Activated CD8-positive, alpha-beta memory T cell treated with anti-CD3 and anti-CD28 coated beads, Interleukin-2, amount 50 U/mL, for 1 hour (primary cell): ENCODE data around the gene CD302.
"Not testable (repeated sequence)": the region's sequence is repeated elsewhere in the genome, so short reads cannot be mapped to it uniquely, and the experiment has no call there.

Experiments used
- DNase-seq: peaks from one replicate; pipeline ENCODE4 v3.0.0-alpha.2; 2020; ENCODE audit errors: extremely low read depth

CD302 gene

DNA sequence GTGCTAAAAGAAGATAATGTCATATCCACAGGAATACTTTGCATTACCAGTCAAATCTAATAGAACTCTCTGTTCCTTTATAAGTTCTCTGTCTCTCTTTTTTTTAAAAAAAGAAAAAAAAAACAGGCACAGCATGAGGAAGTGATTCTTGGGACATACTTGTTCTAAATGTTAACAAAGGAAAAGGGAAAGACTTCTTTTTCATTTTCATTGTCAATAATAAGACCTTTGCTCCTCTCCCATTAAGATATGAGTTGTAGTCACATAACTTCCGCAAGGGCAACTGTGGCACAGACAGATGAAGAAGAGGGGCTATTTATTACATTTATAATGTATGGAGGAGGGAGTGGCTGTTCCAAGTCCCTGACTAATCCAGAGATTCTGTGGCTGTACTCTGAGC lies 4.7 kb downstream of the CD302 start:
- DNase-seq = no peak

DNA sequence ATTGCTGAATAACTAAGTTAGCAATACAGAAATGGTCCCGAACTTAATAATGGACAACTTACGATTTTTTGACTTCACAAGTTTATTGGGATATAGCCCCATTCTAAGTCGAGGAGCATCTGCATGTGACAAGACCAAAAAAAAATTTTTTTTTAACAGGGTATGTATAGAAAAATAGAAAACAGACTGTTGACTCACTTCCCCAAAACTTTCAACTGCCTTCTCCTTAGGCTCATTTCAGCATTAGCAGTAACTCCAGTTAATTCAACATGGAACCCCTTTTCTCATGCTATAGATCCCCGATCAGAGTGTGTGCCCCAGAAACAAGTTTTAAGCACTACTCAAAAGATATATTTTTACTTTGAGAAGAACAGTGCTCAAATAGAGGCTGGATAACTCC lies 5.4 kb downstream of the CD302 start:
- DNase-seq = no peak

GRCh38 chr2:159792036-159792435 lies 6.0 kb downstream of the CD302 start:
- no peak for DNase-seq

- DNase-seq = no peak
Observed at GRCh38 chr2:159790323-159790722, 7.7 kb downstream of the CD302 start.

DNA sequence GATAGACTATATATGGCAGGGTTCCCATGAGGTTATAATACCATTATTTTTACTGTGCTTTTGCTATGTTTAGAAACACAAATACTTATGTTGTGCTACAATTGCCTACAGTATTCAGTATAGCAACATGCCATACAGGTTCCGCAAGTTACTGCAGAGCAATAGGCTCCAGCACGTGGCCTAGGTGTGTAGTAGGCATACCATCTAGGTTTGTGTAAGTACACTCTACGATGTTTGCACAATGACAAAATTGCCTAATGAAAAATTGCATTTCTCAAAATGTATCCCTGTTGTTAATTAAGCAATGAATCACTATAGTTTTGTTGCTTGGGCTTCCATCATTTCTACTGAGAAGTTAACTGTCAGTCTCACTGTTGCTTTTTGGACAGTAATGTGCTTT lies 9.8 kb downstream of the CD302 start:
- DNase-seq = no peak

DNA sequence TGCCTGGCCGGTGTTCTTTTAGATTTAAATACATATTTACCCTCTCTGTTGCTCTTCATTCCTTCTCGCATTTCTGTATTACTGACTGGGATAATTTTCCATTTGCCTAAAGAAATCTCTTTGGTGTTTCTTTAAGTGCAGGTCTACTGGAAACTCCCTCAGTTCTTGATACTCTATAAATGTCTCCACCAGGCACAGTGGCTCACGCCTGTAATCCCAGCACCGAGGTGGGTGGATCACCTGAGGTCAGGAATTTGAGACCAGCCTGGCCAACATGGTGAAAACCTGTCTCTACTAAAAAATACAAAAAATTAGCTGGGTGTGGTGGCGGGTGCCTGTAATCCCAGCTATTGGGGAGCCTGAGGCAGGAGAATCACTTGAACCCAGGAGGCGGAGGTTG lies 10.4 kb downstream of the CD302 start:
- not testable (repeated sequence) for DNase-seq

DNA sequence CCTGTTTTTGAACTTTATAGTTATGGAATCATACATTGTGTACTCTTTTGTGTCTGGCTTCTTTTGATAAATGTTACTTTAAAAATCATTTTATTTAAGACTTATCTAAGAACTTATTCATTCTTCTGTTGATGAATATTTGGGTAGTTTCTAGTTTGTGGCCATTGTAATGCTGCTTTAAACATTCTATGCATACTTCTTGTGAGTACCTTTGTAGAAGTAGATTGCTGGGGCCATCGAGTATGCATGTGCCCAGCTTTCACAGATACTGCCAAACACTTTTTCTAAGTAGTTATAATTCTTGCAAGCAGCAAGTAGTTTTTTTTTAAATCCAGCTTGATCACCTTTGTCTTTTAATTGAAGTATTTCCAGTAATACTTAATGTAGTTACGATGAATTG lies 11.1 kb downstream of the CD302 start:
- no peak for DNase-seq

- no peak for DNase-seq
Observed at GRCh38 chr2:159785195-159785594, 12.8 kb downstream of the CD302 start.

- DNase-seq = not testable (repeated sequence)
Observed at GRCh38 chr2:159784744-159785143, 13.3 kb downstream of the CD302 start.

GRCh38 chr2:159783556-159783955 lies 14.5 kb downstream of the CD302 start:
- DNase-seq = no peak

GRCh38 chr2:159776321-159776720 lies 21.7 kb downstream of the CD302 start:
- no peak for DNase-seq

DNA sequence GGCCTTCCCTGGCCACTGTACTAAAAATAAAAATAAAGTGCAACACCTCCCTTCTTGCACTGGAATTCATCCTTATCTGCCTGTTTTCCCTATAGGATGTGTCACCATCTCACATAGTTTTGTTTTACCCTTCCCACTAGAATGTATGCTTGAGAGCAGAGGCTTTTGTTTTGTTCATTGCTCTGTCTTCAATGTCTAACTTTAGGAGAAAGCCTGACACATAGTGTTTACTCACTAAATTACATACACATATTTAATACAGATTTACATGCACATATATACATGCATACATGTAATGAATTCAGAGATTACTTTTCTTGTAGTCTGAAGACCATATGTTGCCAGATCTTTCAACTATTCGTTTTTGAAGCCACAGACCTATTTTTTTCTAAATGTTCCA lies 23.0 kb downstream of the CD302 start:
- DNase-seq = no peak

- DNase-seq = no peak
Observed at GRCh38 chr2:159774370-159774990, 23.5 kb downstream of the CD302 start.

GRCh38 chr2:159773886-159774285 lies 24.1 kb downstream of the CD302 start:
- no peak for DNase-seq

DNA sequence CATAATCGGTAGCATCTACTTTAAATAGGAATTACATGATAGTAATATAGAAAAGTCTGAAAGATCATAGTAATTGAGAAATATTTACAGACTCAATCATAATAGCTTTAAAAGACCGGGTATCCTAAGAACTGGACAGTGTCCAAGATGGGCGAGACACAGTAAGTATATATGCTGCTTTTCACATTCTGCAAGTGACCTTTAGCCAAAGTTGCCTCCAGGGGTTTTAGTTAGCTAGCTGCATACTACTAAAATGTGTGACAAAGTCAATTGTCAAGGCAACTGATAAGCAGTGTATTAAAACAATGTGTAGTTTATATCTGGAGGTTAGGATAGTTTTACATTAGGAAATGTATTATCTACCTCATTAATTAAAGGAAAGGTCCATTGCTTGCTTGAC lies 24.6 kb downstream of the CD302 start:
- DNase-seq = no peak

- no peak for DNase-seq
Observed at GRCh38 chr2:159769147-159769546, 28.9 kb downstream of the CD302 start.

DNA sequence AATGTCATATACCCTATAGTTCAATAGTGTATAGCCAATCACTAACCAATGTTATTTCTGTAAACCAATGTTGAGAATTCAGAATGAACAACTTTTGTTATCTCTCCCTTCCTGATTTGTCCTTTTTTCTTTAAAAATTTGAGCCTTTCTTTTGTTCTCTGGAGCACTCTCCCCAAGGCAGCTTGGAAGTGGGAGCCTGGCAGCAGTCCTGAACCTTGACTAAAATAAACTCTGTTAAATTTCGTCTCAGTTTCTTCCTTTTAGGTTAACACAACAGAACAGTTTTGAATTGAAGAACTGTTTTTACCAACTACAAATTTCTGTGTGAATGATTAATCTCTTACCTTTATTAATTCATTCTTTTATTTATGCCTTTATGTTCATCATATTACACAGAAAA lies 35.9 kb downstream of the CD302 start:
- DNase-seq = no peak

GRCh38 chr2:159760326-159760725 lies 37.7 kb downstream of the CD302 start:
- DNase-seq = no peak

DNA sequence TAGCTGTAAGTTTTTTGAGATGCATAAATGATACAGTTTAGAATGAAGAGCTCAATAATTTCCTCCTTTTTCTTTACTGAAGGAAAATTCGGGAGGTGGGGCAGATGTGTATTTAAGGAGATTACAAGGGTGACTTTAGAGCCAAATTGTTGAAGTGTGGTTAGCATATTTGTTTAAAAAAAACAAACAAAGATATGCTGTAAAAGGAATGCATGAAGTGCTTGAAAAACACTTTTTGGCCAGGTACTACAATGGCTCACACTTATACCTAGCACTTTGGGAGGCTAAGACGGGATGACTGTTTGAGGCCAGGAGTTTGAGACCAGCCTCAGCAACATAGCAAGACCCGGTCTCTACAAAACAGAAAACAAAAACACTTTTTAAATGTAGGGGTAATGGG lies 38.4 kb downstream of the CD302 start:
- no peak for DNase-seq

DNA sequence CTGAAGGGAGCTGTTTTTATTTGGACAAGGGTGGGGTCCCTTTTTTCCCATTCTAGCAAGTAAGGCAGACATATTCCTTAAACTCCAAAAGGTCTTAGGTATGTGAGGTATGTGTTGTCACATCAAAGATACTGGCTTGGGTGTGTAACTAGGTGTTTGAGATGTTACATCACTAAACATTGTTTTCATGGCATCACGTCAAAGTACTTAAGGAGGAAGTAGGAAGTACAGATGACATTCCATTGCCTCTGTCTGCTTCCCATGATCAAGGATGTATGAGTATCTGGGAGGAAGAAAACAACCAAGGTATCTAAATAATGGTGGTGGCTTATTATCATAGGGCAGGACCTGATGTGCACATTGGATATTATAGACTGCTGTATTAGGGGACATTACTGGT lies 39.3 kb downstream of the CD302 start:
- DNase-seq = no peak

DNA sequence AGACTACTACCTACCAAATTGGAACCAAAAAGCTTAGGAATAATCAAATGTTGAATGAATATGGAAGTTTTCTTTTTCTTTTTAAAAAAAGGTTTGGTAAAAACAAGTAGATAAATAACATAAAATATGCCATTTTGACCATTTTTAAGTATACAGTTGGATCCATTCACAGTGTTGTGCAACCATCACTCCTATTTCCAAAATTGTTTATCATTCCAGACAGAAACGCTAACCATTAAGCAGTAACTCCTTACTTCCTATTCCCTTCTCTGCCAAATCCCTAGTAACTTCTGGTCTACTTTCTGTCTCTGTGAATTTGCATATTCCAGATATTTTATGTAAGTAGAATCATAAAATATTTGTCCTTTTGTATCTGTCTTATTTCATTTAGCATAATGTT lies 39.8 kb downstream of the CD302 start:
- no peak for DNase-seq

GRCh38 chr2:159755788-159756187 lies 42.2 kb downstream of the CD302 start:
- no peak for DNase-seq

GRCh38 chr2:159755014-159755413 lies 43.0 kb downstream of the CD302 start:
- DNase-seq = no peak

- DNase-seq = no peak
Observed at GRCh38 chr2:159753797-159754196, 44.2 kb downstream of the CD302 start.

GRCh38 chr2:159750873-159751272 lies 47.1 kb downstream of the CD302 start:
- no peak for DNase-seq
